AG04449 (cell line): ENCODE data around the gene DNM2.
"Not testable (repeated sequence)": the region's sequence is repeated elsewhere in the genome, so short reads cannot be mapped to it uniquely, and the experiment has no call there.

ENCODE experiments used
- CTCF ChIA-PET: fragments of 350-600 bp; formaldehyde crosslinking; extraction: SDS; loops from one replicate; lab custom pipeline; 2021; ENCODE audit warnings: antibody characterized with exemption; lab: Yijun Ruan, JAX
- POLR2A ChIA-PET: fragments of 400-600, 350-600 bp; formaldehyde crosslinking; extraction: SDS; loops from one replicate; lab custom pipeline; 2020; ENCODE audit warnings: antibody characterized with exemption, inconsistent platforms; lab: Yijun Ruan, JAX
- DNase-seq: peaks from one replicate; pipeline ENCODE4 v3.0.0-alpha.2; 2010; ENCODE audit warnings: low read depth, low spot score
- H3K4me3 ChIP-seq: 2 replicates; pipeline ENCODE4 v1.5.1; 2011; ENCODE audit warnings: low read depth, mild to moderate bottlenecking, control low read depth, low read length
- CTCF ChIP-seq: IDR thresholded peaks from one replicate; pipeline ENCODE4 v1.5.1; 2011; ENCODE audit warnings: mild to moderate bottlenecking, moderate library complexity, low read length, control low read depth, inconsistent platforms; ENCODE audit not compliant: insufficient read depth; ENCODE audit errors: missing control alignments

The DNM2 gene

GRCh38 chr19:10864538-10864899 is 146.6 kb downstream of the DNM2 start:
- peak; percentile 91 for TF ChIP-seq CTCF
- no peak for DNase-seq
- CTCF ChIA-PET: interaction anchor here (0.6 to 21.0 kb wide), 51 partner anchors 9 to 330 kb away, joined by 3 to 559 read pairs (median 5); partner anchors contain the start of genes C19orf38, CARM1, DNM2 and QTRT1
- no peak overlapping the region for H3K4me3 ChIP-seq
- POLR2A ChIA-PET: interaction anchor here (0.6 to 1.2 kb wide), 4 partner anchors 21 to 147 kb away, joined by 3 to 4 read pairs (median 3); partner anchors contain the start of genes DNM2 and TMED1

- DNase-seq: no peak
- H3K4me3 ChIP-seq: no peak overlapping the region
- ChIA-PET POLR2A (no interaction called here), CTCF (interaction anchor here (5.3 to 21.0 kb wide), 3 partner anchors 12 to 150 kb away, joined by 43 to 559 read pairs (median 211); partner anchors contain the start of genes C19orf38, DNM2 and TMED1)
- no peak for TF ChIP-seq CTCF
These were observed 148.6 kb downstream of the DNM2 start for GRCh38 chr19:10866495-10866894.

DNA sequence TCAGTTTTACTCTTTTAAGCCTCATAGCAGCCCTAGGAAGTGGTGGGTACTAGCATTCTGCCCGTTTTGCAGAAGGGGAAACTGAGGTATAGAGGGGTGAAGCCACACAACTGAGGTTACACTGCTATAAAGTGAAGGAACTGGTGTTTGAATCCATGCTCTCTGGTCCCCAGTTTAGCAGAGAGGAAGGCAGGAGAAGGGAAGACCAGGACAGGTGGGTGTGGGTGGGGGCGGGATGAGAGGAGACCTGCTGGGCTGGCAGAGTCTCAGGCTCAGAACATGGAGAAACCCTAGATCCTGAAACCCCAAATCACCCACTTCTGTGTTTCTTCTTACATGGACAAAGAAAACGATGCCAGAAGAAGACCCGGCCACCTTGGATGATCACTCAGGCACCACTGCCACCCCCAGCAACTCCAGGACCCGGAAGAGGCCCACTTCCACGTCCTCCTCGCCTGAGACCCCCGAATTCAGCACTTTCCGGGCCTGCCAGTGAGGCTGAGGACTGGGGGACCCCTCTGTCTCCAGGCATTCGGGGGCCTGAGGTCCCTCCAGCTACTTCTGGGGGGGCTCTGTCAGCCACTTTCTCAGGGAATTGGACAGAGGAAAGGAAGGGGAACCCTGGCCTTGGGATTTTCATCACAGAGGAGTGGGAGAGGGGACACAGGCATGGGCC is 151.1 kb downstream of the DNM2 start:
- no peak for TF ChIP-seq CTCF
- no peak for DNase-seq
- ChIA-PET POLR2A (no interaction called here), CTCF (interaction anchor here (8.8 to 21.0 kb wide), 2 partner anchors 22 to 153 kb away, joined by 211 to 559 read pairs; partner anchors contain the start of genes C19orf38, DNM2 and TMED1)
- no peak overlapping the region for H3K4me3 ChIP-seq

DNA sequence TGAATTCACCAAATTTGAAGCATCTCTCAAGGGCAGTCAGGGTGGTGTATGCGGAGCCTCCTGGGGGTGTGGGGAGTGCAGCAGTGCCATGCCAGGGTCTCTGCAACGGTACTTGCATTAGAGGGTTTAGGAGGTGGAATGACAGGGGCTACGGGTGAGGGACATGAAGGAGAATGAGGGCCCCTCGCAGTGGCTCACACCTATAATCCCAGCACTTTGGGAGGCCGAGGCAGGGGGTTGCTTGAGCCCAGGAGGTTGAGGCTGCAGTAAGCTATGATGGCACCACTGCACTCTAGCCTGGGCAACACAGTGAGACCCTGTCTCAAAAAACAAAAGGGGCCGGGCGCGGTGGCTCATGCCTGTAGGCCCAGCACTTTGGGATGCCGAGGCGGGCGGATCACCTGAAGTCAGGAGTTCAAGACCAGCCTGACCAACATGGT is 152.0 kb downstream of the DNM2 start:
- DNase-seq, POLR2A ChIA-PET, H3K4me3 ChIP-seq: not testable (repeated sequence)
- CTCF ChIA-PET: interaction anchor here (0.9 to 21.0 kb wide), 4 partner anchors 9 to 288 kb away, joined by 3 to 559 read pairs (median 18); partner anchors contain the start of genes C19orf38, DNM2 and TMED1

- H3K4me3 ChIP-seq: peak overlapping the region; percentile 54
- no peak for DNase-seq
- TF ChIP-seq CTCF: no peak
- CTCF ChIA-PET: interaction anchor here (0.5 to 21.0 kb wide), 33 partner anchors 7 to 289 kb away, joined by 3 to 559 read pairs (median 4); partner anchors contain the start of genes C19orf38, DNM2, QTRT1 and TMED1
- POLR2A ChIA-PET: interaction anchor here (1.0 to 1.5 kb wide), 3 partner anchors 15 to 51 kb away, joined by 3 to 4 read pairs (median 3); partner anchors contain the start of gene TMED1
These were observed 152.6 kb downstream of the DNM2 start for GRCh38 chr19:10870501-10870954.

DNA sequence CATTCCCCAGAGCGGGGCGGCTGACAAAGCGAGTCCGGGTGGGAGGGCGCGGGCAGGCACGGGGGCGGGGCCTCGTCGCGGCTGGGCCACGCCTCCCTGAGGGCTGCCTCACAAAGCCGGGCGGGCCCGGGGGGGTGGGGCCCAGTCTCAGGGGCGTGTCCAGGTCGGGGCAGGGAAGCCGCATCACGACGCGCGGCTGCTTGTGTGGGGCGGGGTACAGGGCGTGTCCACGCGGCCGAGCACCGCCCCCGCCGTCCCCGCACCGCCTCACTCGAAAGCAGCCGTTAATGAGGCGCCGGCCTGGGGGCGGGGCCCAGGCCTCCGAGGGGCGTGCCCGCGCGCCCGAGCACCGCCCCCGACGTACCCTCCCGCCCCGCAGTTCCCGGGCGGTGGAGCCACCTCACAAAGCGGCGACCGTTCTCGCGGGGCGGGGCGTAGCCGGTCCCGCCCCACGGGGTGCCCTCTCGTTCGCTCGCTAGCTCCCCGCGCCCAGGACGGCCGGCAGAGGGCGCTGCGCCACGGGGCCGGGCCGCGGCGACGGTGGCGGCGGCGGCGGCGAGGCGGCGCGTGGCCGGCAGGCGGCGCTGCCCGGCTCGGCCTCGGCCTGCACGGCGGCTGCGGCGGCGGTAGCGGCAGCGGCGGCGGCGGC is 153.2 kb downstream of the DNM2 start, which contains the start of gene CARM1:
Gene CARM1, plus strand, starts transcription at position 599 of the 649 bp plus-strand sequence. CDS start 150 bp downstream, outside the sequence.
- DNase-seq: peak; percentile 76
- ChIA-PET POLR2A (interaction anchor here (0.6 to 1.5 kb wide), 4 partner anchors 14 to 203 kb away, joined by 3 to 4 read pairs (median 3); partner anchors contain the start of gene TMED1), CTCF (interaction anchor here (0.5 to 21.0 kb wide), 32 partner anchors 8 to 176 kb away, joined by 3 to 559 read pairs (median 4); partner anchors contain the start of genes C19orf38, DNM2, QTRT1 and TMED1)
- H3K4me3 ChIP-seq: peak within 1 kb of the TSS; percentile 78
- peak; percentile 81 for TF ChIP-seq CTCF
